ENCODE measurements around the gene TP53TG3E.
"Not testable (repeated sequence)": the region's sequence is repeated elsewhere in the genome, so short reads cannot be mapped to it uniquely, and the experiment has no call there.

TP53TG3E gene

GRCh38 chr16:33304006-33304405 is at the start of gene TP53TG3E:
Gene TP53TG3E, plus strand, starts transcription at chr16:33304306. Its CDS starts 68 bp downstream, at chr16:33304374.
- not testable (repeated sequence) for DNase-seq (ENCODE audit: low read depth, low spot score)

GRCh38 chr16:33336226-33337012 is 32.3 kb downstream of the TP53TG3E start:
- peak; percentile 47 for DNase-seq (ENCODE audit: low read depth, low spot score)

- DNase-seq (ENCODE audit: low read depth, low spot score), result peak; percentile 33
These were observed 33.8 kb downstream of the TP53TG3E start for GRCh38 chr16:33337627-33338542.

GRCh38 chr16:33338543-33338951 is 34.4 kb downstream of the TP53TG3E start:
- peak; percentile 22 for DNase-seq (ENCODE audit: low read depth, low spot score)

GRCh38 chr16:33339093-33340061 is 35.3 kb downstream of the TP53TG3E start:
- peak; percentile 56 for DNase-seq (ENCODE audit: low read depth, low spot score)
